SK-N-SH treated with all-trans-retinoic acid at 6 μM for 48 hours (cell line): ENCODE results near the gene LRP5.

Experiments used
- ATAC-seq: fragments of 200-7000 bp; cut with Tn5 transposase; 3 replicates; pipeline ENCODE4 v1.9.1; 2020; ENCODE audit warnings: mild to moderate bottlenecking, moderate library complexity
- ARNTL ChIP-seq: fragments of 450-650 bp; formaldehyde crosslinking; IDR thresholded peaks from 2 replicates; pipeline ENCODE4 v1.5.0; 2020; ENCODE audit warnings: low read depth, mild to moderate bottlenecking, moderate library complexity, borderline replicate concordance
- BACH2 ChIP-seq: fragments of 250-450 bp; sonication (Bioruptor Pico); IDR thresholded peaks from 2 replicates; pipeline ENCODE4 v1.9.0; 2021; ENCODE audit warnings: mild to moderate bottlenecking, borderline replicate concordance
- CREB5 ChIP-seq: fragments of 250-450 bp; sonication (Bioruptor Pico); IDR thresholded peaks from 2 replicates; pipeline ENCODE4 v1.5.1; 2020; ENCODE audit warnings: low read depth, mild to moderate bottlenecking, moderate library complexity
- CSDC2 ChIP-seq: fragments of 250-450 bp; sonication (Bioruptor Pico); IDR thresholded peaks from 2 replicates; pipeline ENCODE4 v1.5.0; 2020; ENCODE audit warnings: mild to moderate bottlenecking, moderate library complexity
- CSRNP3 ChIP-seq: fragments of 250-450 bp; sonication (Bioruptor Pico); IDR thresholded peaks from 2 replicates; pipeline ENCODE4 v1.5.1; 2021; ENCODE audit warnings: mild to moderate bottlenecking, moderate library complexity
- ESRRG ChIP-seq: fragments of 250-450 bp; sonication (Bioruptor Pico); IDR thresholded peaks from 2 replicates; pipeline ENCODE4 v1.6.1; 2021; ENCODE audit warnings: mild to moderate bottlenecking
- GLIS3 ChIP-seq: fragments of 250-450 bp; sonication (Bioruptor Pico); IDR thresholded peaks from 2 replicates; pipeline ENCODE4 v1.5.0; 2020; ENCODE audit warnings: mild to moderate bottlenecking, moderate library complexity
- ISL1 ChIP-seq: fragments of 250-450 bp; sonication (Bioruptor Pico); IDR thresholded peaks from 2 replicates; pipeline ENCODE4 v2.1.2; 2022; ENCODE audit warnings: mild to moderate bottlenecking, moderate library complexity
- OSR1 ChIP-seq: fragments of 250-450 bp; sonication (Bioruptor Pico); IDR thresholded peaks from 2 replicates; pipeline ENCODE4 v1.8.0; 2022; ENCODE audit warnings: moderate library complexity, mild to moderate bottlenecking, inconsistent platforms
- PATZ1 ChIP-seq: fragments of 250-450 bp; sonication (Bioruptor Pico); IDR thresholded peaks from 2 replicates; pipeline ENCODE4 v1.8.0; 2020; ENCODE audit warnings: mild to moderate bottlenecking, moderate library complexity, borderline replicate concordance
- POU6F1 ChIP-seq: fragments of 250-450 bp; sonication (Bioruptor Pico); IDR thresholded peaks from 2 replicates; pipeline ENCODE4 v1.8.0; 2021; ENCODE audit warnings: low read depth, mild to moderate bottlenecking, moderate library complexity, borderline replicate concordance
- PPARA ChIP-seq: fragments of 250-450 bp; sonication (Bioruptor Pico); IDR thresholded peaks from 2 replicates; pipeline ENCODE4 v1.5.0; 2020; ENCODE audit warnings: mild to moderate bottlenecking, borderline replicate concordance
- RARB ChIP-seq: fragments of 250-450 bp; sonication (Bioruptor Pico); IDR thresholded peaks from 2 replicates; pipeline ENCODE4 v1.8.0; 2021; ENCODE audit warnings: mild to moderate bottlenecking, moderate library complexity
- SNAI2 ChIP-seq: fragments of 250-450 bp; sonication (Bioruptor Pico); IDR thresholded peaks from 2 replicates; pipeline ENCODE4 v1.5.0; 2020; ENCODE audit warnings: mild to moderate bottlenecking, moderate library complexity
- TCF4 ChIP-seq: fragments of 250-450 bp; sonication (Bioruptor Pico); IDR thresholded peaks from 2 replicates; pipeline ENCODE4 v1.8.0; 2021; ENCODE audit warnings: mild to moderate bottlenecking, moderate library complexity, borderline replicate concordance
- TOX ChIP-seq: fragments of 250-450 bp; sonication (Bioruptor Pico); IDR thresholded peaks from 2 replicates; pipeline ENCODE4 v1.8.0; 2021; ENCODE audit warnings: mild to moderate bottlenecking, moderate library complexity, borderline replicate concordance
- ZC3H10 ChIP-seq: fragments of 250-450 bp; sonication (Bioruptor Pico); IDR thresholded peaks from 2 replicates; pipeline ENCODE4 v1.5.1; 2021; ENCODE audit warnings: mild to moderate bottlenecking, moderate library complexity
- ZFP30 ChIP-seq: fragments of 450-650 bp; formaldehyde crosslinking; IDR thresholded peaks from 2 replicates; pipeline ENCODE4 v1.5.0; 2022; ENCODE audit warnings: mild to moderate bottlenecking, moderate library complexity
- ZNF565 ChIP-seq: fragments of 450-650 bp; formaldehyde crosslinking; conservative IDR thresholded peaks from 2 replicates; pipeline ENCODE4 v1.5.0; 2020; ENCODE audit warnings: low read depth, mild to moderate bottlenecking, moderate library complexity
- ZNF70 ChIP-seq: fragments of 450-650 bp; formaldehyde crosslinking; IDR thresholded peaks from 2 replicates; pipeline ENCODE4 v1.5.0; 2020; ENCODE audit warnings: mild to moderate bottlenecking, moderate library complexity
- ZNF8 ChIP-seq: fragments of 450-650 bp; formaldehyde crosslinking; IDR thresholded peaks from 2 replicates; pipeline ENCODE4 v1.5.0; 2020; ENCODE audit warnings: mild to moderate bottlenecking, moderate library complexity
- TF ChIP-seq, protein P1 (sequence below): fragments of 250-450 bp; sonication (Bioruptor Pico); IDR thresholded peaks from 2 replicates; pipeline ENCODE4 v1.5.0; 2020; ENCODE audit warnings: mild to moderate bottlenecking, moderate library complexity

Gene LRP5

GRCh38 chr11:68345776-68346461, 33.5 kb downstream of the LRP5 start:
- TF ChIP-seq TOX (CRISPR knock-in tag) (no peak), ZNF565 (no peak), ISL1 (CRISPR knock-in tag) (no peak), OSR1 (CRISPR knock-in tag) (no peak), CSRNP3 (CRISPR knock-in tag) (no peak), ZC3H10 (CRISPR knock-in tag) (no peak), ZFP30 (CRISPR knock-in tag) (no peak), BACH2 (no peak), ESRRG (CRISPR knock-in tag) (no peak), ARNTL (no peak)
- ATAC-seq, result no peak

DNA sequence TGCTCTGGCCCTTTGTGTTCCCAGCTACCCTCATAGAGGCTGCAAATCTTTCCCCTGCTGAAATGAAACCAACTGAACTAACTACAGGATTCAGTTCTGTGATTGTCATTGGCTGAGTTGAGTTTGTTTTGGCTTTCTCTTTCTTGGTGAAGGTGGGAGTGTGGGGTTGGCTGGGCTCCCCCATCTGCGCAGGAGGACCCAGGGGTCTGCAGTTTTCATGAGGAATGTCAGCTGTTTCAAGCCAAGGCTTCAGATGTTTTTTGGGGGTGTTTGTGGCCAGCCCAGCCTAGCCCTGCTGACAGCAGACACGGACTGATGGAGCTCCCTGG, 34.0 kb downstream of the LRP5 start:
- TF ChIP-seq, protein P1, sequence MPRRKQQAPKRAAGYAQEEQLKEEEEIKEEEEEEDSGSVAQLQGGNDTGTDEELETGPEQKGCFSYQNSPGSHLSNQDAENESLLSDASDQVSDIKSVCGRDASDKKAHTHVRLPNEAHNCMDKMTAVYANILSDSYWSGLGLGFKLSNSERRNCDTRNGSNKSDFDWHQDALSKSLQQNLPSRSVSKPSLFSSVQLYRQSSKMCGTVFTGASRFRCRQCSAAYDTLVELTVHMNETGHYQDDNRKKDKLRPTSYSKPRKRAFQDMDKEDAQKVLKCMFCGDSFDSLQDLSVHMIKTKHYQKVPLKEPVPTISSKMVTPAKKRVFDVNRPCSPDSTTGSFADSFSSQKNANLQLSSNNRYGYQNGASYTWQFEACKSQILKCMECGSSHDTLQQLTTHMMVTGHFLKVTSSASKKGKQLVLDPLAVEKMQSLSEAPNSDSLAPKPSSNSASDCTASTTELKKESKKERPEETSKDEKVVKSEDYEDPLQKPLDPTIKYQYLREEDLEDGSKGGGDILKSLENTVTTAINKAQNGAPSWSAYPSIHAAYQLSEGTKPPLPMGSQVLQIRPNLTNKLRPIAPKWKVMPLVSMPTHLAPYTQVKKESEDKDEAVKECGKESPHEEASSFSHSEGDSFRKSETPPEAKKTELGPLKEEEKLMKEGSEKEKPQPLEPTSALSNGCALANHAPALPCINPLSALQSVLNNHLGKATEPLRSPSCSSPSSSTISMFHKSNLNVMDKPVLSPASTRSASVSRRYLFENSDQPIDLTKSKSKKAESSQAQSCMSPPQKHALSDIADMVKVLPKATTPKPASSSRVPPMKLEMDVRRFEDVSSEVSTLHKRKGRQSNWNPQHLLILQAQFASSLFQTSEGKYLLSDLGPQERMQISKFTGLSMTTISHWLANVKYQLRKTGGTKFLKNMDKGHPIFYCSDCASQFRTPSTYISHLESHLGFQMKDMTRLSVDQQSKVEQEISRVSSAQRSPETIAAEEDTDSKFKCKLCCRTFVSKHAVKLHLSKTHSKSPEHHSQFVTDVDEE (CRISPR knock-in tag), result no peak
- TF ChIP-seq TOX (CRISPR knock-in tag), result no peak
- TF ChIP-seq ZC3H10 (CRISPR knock-in tag), result no peak
- TF ChIP-seq POU6F1 (CRISPR knock-in tag), result no peak
- TF ChIP-seq ZNF70 (CRISPR knock-in tag), result no peak
- no peak for TF ChIP-seq TCF4 (CRISPR knock-in tag)
- TF ChIP-seq ESRRG (CRISPR knock-in tag), result no peak
- no peak for TF ChIP-seq OSR1 (CRISPR knock-in tag)
- TF ChIP-seq, all 23 proteins: peak for 0
- no peak for ATAC-seq

DNA sequence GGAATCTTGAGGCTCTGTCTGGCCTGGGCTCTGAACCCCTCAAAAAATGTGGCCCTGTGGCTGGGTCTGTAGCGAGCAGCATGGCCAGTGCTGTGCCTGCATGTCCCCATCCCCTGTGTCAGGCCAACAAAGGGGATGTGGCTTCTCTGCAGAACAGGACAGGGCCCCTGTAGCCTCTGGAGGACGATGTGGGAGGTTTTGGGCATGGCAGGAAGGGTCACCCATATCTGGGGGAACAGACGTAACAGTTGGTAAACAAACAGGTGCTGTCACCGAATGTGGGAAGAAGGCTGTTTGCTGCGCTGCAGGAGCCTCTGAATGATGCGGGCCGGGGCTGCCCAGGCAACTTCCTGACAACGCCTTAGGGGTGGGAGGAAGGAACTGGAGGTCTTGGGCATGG, 35.0 kb downstream of the LRP5 start:
- no peak for ATAC-seq
- TF ChIP-seq SNAI2 (CRISPR knock-in tag) (no peak), CSDC2 (no peak), CREB5 (CRISPR knock-in tag) (no peak), RARB (no peak), ZNF565 (no peak), ZNF8 (CRISPR knock-in tag) (no peak), POU6F1 (CRISPR knock-in tag) (no peak), ISL1 (CRISPR knock-in tag) (no peak), PPARA (no peak), GLIS3 (CRISPR knock-in tag) (no peak), BACH2 (no peak), TCF4 (CRISPR knock-in tag) (no peak), ZC3H10 (CRISPR knock-in tag) (no peak), PATZ1 (CRISPR knock-in tag) (no peak), OSR1 (CRISPR knock-in tag) (no peak), CSRNP3 (CRISPR knock-in tag) (no peak), ARNTL (no peak), TOX (CRISPR knock-in tag) (no peak)
